22Rv1 (cell line): ENCODE results near the gene OMA1.
"Not testable (repeated sequence)": the region's sequence is repeated elsewhere in the genome, so short reads cannot be mapped to it uniquely, and the experiment has no call there.

Experiments
- H3K27ac ChIP-seq: fragments of 450-650 bp; 2 replicates; pipeline ENCODE4 v1.5.1; 2017
- CTCF ChIP-seq: fragments of 450-650 bp; IDR thresholded peaks from 2 replicates; pipeline ENCODE4 v1.5.1; 2017; ENCODE audit warnings: mild to moderate bottlenecking
- ZFX ChIP-seq: fragments of 450-650 bp; IDR thresholded peaks from 2 replicates; pipeline ENCODE4 v1.6.1; 2017; ENCODE audit warnings: antibody characterized with exemption, borderline replicate concordance

Gene OMA1

GRCh38 chr1:58568271-58568860, 21.8 kb upstream of the OMA1 start:
- H3K27ac ChIP-seq, result no peak overlapping the region
- no peak for TF ChIP-seq ZFX
- TF ChIP-seq CTCF, result no peak

- H3K27ac ChIP-seq, result no peak overlapping the region
- TF ChIP-seq ZFX (no peak), CTCF (no peak)
Measured at GRCh38 chr1:58566339-58566738, 19.8 kb upstream of the OMA1 start.

DNA sequence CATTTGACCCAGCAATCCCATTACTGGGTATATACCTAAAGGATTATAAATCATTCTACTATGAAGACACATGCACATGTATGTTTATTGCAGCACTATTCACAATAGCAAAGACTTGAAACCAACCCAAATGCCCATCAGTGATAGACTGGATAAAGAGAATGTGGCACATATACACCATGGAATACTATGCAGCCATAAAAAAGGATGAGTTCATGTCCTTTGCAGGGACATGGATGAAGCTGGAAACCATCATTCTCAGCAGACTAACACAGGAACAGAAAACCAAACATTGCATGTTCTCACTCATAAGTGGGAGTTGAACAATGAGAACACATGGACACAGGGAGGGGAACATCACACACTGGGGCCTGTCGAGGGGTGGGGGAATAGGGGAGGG, 17.2 kb upstream of the OMA1 start:
- H3K27ac ChIP-seq, result not testable (repeated sequence)

GRCh38 chr1:58561633-58562032, 15.1 kb upstream of the OMA1 start:
- TF ChIP-seq CTCF (no peak), ZFX (no peak)
- no peak overlapping the region for H3K27ac ChIP-seq

GRCh38 chr1:58555393-58555792, 8.9 kb upstream of the OMA1 start:
- no peak overlapping the region for H3K27ac ChIP-seq
- TF ChIP-seq ZFX, result no peak
- no peak for TF ChIP-seq CTCF

- TF ChIP-seq CTCF (no peak), ZFX (no peak)
- H3K27ac ChIP-seq, result no peak overlapping the region
Measured at GRCh38 chr1:58551186-58552140, 4.9 kb upstream of the OMA1 start.

GRCh38 chr1:58549291-58549690, 2.8 kb upstream of the OMA1 start:
- H3K27ac ChIP-seq, result not testable (repeated sequence)

DNA sequence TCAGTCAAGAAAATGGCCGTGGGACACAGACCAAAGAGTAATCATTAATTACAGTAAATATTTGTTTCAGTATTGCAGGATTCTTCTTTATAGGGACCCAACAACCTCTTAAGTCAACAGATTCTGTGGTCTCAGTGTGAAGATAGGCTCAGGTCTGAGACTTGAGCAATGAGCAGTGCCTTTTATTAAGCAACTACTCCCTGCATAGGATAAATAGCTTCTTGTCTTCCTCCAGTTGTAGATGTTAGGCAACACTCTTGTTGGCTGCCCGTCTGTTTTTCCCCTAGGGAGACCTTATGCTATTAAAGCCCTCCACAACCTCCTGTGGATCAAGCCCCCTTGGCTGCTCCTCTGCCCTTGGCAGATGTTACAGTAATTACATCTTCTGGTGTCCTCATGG, 1.8 kb upstream of the OMA1 start:
- TF ChIP-seq CTCF, result no peak
- TF ChIP-seq ZFX, result no peak
- H3K27ac ChIP-seq, result no peak overlapping the region
